ENCODE results near the gene LCN10. TPM values are rescaled to one million over a fixed set of nuclear protein-coding genes. Genes with fewer than 3 reads are reported as not detected.

The LCN10 gene
- total RNA-seq, 4 donors from 2014 or later, result 0.68 to 8.6 (median 3.8) TPM

GRCh38 chr9:136784997-136785361 lies 42.2 kb upstream of the LCN10 start:
- no peak for TF ChIP-seq CTCF (IDR thresholded peaks at IDR 0.05; ENCODE audit: low read depth)

GRCh38 chr9:136784249-136784996 lies 41.7 kb upstream of the LCN10 start:
- no peak for TF ChIP-seq CTCF (IDR thresholded peaks at IDR 0.05; ENCODE audit: low read depth)

GRCh38 chr9:136782452-136782851 lies 39.7 kb upstream of the LCN10 start:
- no peak for TF ChIP-seq CTCF (IDR thresholded peaks at IDR 0.05; ENCODE audit: low read depth)

GRCh38 chr9:136779808-136780207 lies 37.1 kb upstream of the LCN10 start:
- TF ChIP-seq CTCF (IDR thresholded peaks at IDR 0.05; ENCODE audit: low read depth), result no peak

- no peak for TF ChIP-seq CTCF (IDR thresholded peaks at IDR 0.05; ENCODE audit: low read depth)
Measured at GRCh38 chr9:136777359-136777758, 34.6 kb upstream of the LCN10 start.

- no peak for TF ChIP-seq CTCF (IDR thresholded peaks at IDR 0.05; ENCODE audit: low read depth)
Measured at GRCh38 chr9:136776947-136777346, 34.2 kb upstream of the LCN10 start.

GRCh38 chr9:136775191-136775590 lies 32.5 kb upstream of the LCN10 start:
- TF ChIP-seq CTCF (IDR thresholded peaks at IDR 0.05; ENCODE audit: low read depth), result no peak

Measured in subcutaneous adipose tissue (tissue), 4 donors.